Transverse colon (tissue), 4 donors: ENCODE data around the gene TOGARAM2. TPM values are rescaled to one million over a fixed set of nuclear protein-coding genes. Genes with fewer than 3 reads are reported as not detected.
"Not testable (repeated sequence)": the region's sequence is repeated elsewhere in the genome, so short reads cannot be mapped to it uniquely, and the experiment has no call there.

Source experiments
- DNase-seq: peaks from one replicate; pipeline ENCODE4 v3.0.0-alpha.2; 2019
- H3K27ac ChIP-seq, 4 donors: fragments of 200-600 bp; sonication (generic); 2 replicates each; pipeline ENCODE4 v1.5.1; 2016 to 2018; ENCODE audit warnings: inconsistent platforms in 4 of 4
- H3K27me3 ChIP-seq: fragments of 200-600 bp; sonication (generic); 2 replicates; pipeline ENCODE4 v1.5.1; 2017; ENCODE audit warnings: inconsistent platforms
- H3K36me3 ChIP-seq, 4 donors: fragments of 200-600 bp; sonication (generic); 2 replicates each; pipeline ENCODE4 v1.5.1; 2017 to 2019; ENCODE audit warnings: inconsistent platforms in 4 of 4
- H3K4me1 ChIP-seq, 4 donors: fragments of 200-600 bp; sonication (generic); 2 replicates each; pipeline ENCODE4 v1.5.1; 2017 to 2020; ENCODE audit warnings: inconsistent platforms in 4 of 4
- H3K4me3 ChIP-seq, 4 donors: fragments of 200-600 bp; sonication (generic); 1 replicate in 1 of 4; 2 replicates in 3 of 4; pipeline versions ENCODE4 v1.5.1 to v1.6.1; 2017 to 2019; ENCODE audit warnings: inconsistent platforms in 4 of 4
- H3K9me3 ChIP-seq, 2 donors: fragments of 200-600 bp; sonication (generic); 2 replicates each; pipeline ENCODE4 v1.5.1; 2017 to 2019; ENCODE audit warnings: inconsistent platforms in 2 of 2
- EP300 ChIP-seq: sonication (generic); formaldehyde crosslinking; IDR thresholded peaks from one replicate; pipeline ENCODE4 v1.6.1; 2017; ENCODE audit warnings: antibody characterized with exemption, low read depth
- POLR2A ChIP-seq: fragments of 450-650 bp; IDR thresholded peaks from one replicate; pipeline ENCODE4 v1.6.1; 2016; ENCODE audit warnings: antibody characterized with exemption, mild to moderate bottlenecking, moderate library complexity
- POLR2AphosphoS5 ChIP-seq, 3 donors: sonication (generic); formaldehyde crosslinking; IDR thresholded peaks; one replicate each; pipeline ENCODE4 v1.6.1; 2016; ENCODE audit warnings: antibody characterized with exemption in 3 of 3
- WGBS, 2 donors: methylation state at CpG; one replicate each; pipeline ENCODE4 v1.1.5; 2018; ENCODE audit warnings: low coverage in 1 of 2; 5-methylcytosine and 5-hydroxymethylcytosine counted together
- in situ Hi-C, 4 donors: fragments of 200-750 bp; cut with MboI; loops; one replicate each; pipeline versions ENCODE4 v1.15.0 to v1.15.1; 2017; ENCODE audit warnings: low sequenced_read_pairs in 3 of 4, low pct_ligation_motif_present in 1 of 4, low pct_unique_long_range_greater_than_20kb in 1 of 4
- intact Hi-C: fragments of 100-400 bp; cut with DNase I; formaldehyde crosslinking; loops from one replicate; pipeline ENCODE4 v1.15.1; 2023; ENCODE audit warnings: low total_unique reads
- total RNA-seq, 4 donors: library from RNA; depleted of rRNA; stranded (reverse); fragments of >200 nt; gene quantifications; one replicate each; pipeline ENCODE4 v1.1.0, GENCODE V29; 2016
- TF ChIP-seq, protein P1 (sequence below), 5 experiments: fragments of 200-600 bp in 3 of 5; fragments of 450-650 bp in 2 of 5; sonication (generic) in 3 of 5; IDR thresholded peaks; 1 replicate in 2 of 5; 2 replicates in 3 of 5; pipeline ENCODE4 v1.5.1; 2016 to 2017; ENCODE audit warnings: antibody characterized with exemption in 5 of 5, inconsistent platforms in 3 of 5, mild to moderate bottlenecking in 2 of 5, moderate library complexity in 1 of 5

TOGARAM2 gene
- total RNA-seq, 4 donors from 2014 or later, result 0.79 to 7.1 (median 3.1) TPM; not detected in 1

DNA sequence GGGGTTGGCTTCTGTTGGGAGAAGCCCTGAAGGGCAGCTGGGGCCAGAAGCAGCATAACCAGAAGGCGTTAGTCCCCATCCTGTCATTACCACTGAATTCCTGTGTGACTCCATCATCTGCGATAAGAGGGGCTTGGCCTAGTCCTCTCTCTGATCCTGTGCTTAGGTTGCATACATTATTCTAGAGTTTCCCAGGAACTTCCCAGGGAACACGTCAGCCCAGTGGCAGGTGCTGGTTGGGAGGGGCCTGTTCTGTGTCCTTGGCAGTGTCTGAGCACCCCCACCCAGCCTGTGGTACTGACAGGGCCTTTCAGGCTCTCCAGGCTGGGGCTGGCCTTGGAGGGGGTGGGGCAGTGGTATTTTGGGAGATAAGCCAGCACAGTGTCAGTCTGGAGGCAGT, 4.5 kb upstream of the TOGARAM2 start:
- WGBS, 2 donors, result 81% methylated on average over 3 of the region's 3 CpGs; no CpG with 5 or more reads in 1 of the 2 donors
- Histone ChIP-seq H3K27ac (no peak overlapping the region), H3K4me1 (peaks cover 0 to 7% (median 4%) of the 10 kb centered on the region in 4 donors), H3K36me3 (no peaks in the 10 kb centered on the region), H3K4me3 (no peak overlapping the region), H3K27me3 (no peaks in the 10 kb centered on the region), H3K9me3 (no peaks in the 10 kb centered on the region)
- in situ Hi-C loops (no loop called here), intact Hi-C loops (no loop called here)
- no peak for TF ChIP-seq EP300
- TF ChIP-seq POLR2AphosphoS5 (IDR thresholded peaks at IDR 0.05), result no peak
- TF ChIP-seq POLR2A, result no peak
- TF ChIP-seq, protein P1, sequence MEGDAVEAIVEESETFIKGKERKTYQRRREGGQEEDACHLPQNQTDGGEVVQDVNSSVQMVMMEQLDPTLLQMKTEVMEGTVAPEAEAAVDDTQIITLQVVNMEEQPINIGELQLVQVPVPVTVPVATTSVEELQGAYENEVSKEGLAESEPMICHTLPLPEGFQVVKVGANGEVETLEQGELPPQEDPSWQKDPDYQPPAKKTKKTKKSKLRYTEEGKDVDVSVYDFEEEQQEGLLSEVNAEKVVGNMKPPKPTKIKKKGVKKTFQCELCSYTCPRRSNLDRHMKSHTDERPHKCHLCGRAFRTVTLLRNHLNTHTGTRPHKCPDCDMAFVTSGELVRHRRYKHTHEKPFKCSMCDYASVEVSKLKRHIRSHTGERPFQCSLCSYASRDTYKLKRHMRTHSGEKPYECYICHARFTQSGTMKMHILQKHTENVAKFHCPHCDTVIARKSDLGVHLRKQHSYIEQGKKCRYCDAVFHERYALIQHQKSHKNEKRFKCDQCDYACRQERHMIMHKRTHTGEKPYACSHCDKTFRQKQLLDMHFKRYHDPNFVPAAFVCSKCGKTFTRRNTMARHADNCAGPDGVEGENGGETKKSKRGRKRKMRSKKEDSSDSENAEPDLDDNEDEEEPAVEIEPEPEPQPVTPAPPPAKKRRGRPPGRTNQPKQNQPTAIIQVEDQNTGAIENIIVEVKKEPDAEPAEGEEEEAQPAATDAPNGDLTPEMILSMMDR (IDR thresholded peaks at IDR 0.05), result no peak
- no peak for DNase-seq

DNA sequence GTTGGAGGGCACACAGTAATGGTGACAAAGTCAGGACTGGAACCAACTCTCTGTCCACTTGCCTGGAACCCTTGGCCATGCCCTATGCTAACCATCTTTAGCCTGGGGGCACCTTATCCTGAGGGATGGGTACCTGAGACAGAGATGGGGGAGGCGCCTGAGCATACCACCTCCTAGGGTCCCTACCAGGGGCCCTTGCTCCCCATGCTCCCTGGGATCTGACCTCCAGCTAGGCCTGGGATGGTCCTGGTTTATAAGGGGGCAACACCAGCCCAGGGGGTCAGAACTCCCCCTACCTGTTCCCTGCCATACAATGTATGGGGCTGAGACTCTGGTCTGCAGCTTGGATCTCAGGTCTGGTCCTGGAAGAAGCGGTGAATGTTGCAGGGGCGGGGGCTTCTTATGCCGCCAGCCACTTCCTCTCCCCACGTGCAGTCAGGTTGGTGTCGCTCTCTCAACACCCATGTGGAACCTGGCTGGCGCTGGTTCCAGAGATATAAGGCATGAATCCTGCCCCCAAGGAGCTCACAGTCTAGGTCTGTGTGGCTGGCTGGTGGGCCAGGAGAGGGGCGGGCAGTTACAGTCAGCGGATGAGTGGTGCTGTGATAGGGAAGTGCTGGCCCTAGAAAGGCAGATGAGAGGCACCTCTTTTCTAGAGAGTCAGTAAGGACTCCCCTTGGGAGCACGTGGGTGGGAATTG, 3.8 kb upstream of the TOGARAM2 start:
- Histone ChIP-seq H3K27ac (no peak overlapping the region), H3K36me3 (no peaks in the 10 kb centered on the region), H3K4me1 (peaks cover 0 to 14% (median 7%) of the 10 kb centered on the region in 4 donors), H3K9me3 (no peaks in the 10 kb centered on the region), H3K27me3 (no peaks in the 10 kb centered on the region), H3K4me3 (no peak overlapping the region)
- no peak for DNase-seq
- 91% methylated on average over 10 of the region's 10 CpGs; no CpG with 5 or more reads in 1 of the 2 donors for WGBS, 2 donors
- intact Hi-C loops (no loop called here), in situ Hi-C loops (no loop called here)
- no peak for TF ChIP-seq POLR2A
- TF ChIP-seq, protein P1 (IDR thresholded peaks at IDR 0.05), result no peak
- no peak for TF ChIP-seq POLR2AphosphoS5 (IDR thresholded peaks at IDR 0.05)
- no peak for TF ChIP-seq EP300

DNA sequence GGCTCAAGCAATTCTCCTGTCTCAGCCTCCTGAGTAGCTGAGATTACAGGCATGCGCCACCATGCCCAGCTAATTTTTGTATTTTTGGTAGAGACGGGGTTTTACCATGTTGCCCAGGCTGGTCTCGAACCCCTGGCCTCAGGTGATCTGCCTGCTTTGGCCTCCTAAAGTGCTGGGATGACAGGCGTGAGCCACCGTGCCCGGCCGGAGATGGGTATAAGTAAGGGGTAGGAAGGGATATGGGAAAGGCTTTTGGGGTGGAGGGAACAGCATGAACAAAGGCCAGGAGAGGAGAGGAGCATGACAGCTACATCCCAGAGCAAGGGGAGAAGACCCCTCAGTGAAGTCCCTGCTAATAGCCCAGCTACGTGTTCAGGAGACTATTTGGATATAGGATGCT, 3.1 kb upstream of the TOGARAM2 start:
- H3K4me3 ChIP-seq, H3K9me3 ChIP-seq, H3K27ac ChIP-seq, intact Hi-C loops, H3K27me3 ChIP-seq, H3K36me3 ChIP-seq, DNase-seq, in situ Hi-C loops: not testable (repeated sequence)
- H3K4me1 ChIP-seq, result peaks cover 0 to 18% (median 7%) of the 10 kb centered on the region in 4 donors
- WGBS, 2 donors, result 50 to 86% methylated on average over 1 to 8 of the region's 8 CpGs

DNA sequence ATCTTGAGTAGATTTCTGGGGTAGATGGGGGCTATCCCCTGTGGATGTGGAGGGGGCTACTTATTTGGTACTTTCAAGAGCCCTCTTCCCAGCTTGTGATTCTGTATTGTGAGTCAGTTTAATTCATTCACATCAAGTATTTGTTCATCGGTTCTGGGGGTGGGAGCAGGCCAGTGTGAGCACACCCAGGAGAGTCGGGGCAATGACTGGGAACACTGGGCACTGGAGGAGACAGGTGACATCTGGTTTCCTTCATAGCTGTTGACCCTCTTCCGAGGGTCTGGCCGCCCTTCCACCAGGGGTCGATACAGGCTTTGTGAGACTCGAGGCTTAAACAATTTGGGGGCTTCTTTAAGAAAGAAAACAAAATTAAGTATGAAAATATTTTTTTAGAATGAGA, 2.5 kb upstream of the TOGARAM2 start:
- intact Hi-C loops, result no loop called here
- peaks cover 0 to 18% (median 7%) of the 10 kb centered on the region in 4 donors for H3K4me1 ChIP-seq

More for the DNA sequence above, 2.5 kb upstream of the TOGARAM2 start:
- Histone ChIP-seq H3K27me3 (no peaks in the 10 kb centered on the region), H3K4me3 (no peak overlapping the region), H3K36me3 (no peaks in the 10 kb centered on the region), H3K27ac (no peak overlapping the region), H3K9me3 (no peaks in the 10 kb centered on the region)
- TF ChIP-seq POLR2A (no peak), EP300 (no peak), POLR2AphosphoS5 (IDR thresholded peaks at IDR 0.05) (no peak)
- TF ChIP-seq, protein P1 (IDR thresholded peaks at IDR 0.05), result no peak
- in situ Hi-C loops, result no loop called here
- WGBS, 2 donors, result 69 to 71% methylated on average over 3 to 6 of the region's 6 CpGs
- no peak for DNase-seq
